Neural cell (in vitro differentiated cells): ENCODE measurements around the gene ADORA2B.

Experiments used
- EP300 ChIP-seq: fragments of 450-650 bp; conservative IDR thresholded peaks from 2 replicates; pipeline ENCODE4 v1.6.1; 2014; ENCODE audit warnings: antibody characterized with exemption, mild to moderate bottlenecking, moderate library complexity; ENCODE audit not compliant: poor library complexity, severe bottlenecking
- EZH2 ChIP-seq: fragments of 200-600, 300-800 bp; shearing (Covaris generic), sonication (generic); IDR thresholded peaks from 2 replicates; pipeline ENCODE4 v1.6.1; 2014; ENCODE audit warnings: antibody characterized with exemption, low read length, borderline replicate concordance, mild to moderate bottlenecking; ENCODE audit not compliant: insufficient read depth, poor library complexity, severe bottlenecking
- MXI1 ChIP-seq: fragments of 450-650 bp; conservative IDR thresholded peaks from 2 replicates; pipeline ENCODE4 v1.6.1; 2014; ENCODE audit warnings: antibody characterized with exemption, mild to moderate bottlenecking; ENCODE audit not compliant: poor library complexity, severe bottlenecking
- POLR2AphosphoS5 ChIP-seq: IDR thresholded peaks from 2 replicates; pipeline ENCODE4 v1.6.1; 2012
- RAD21 ChIP-seq: fragments of 450-650 bp; conservative IDR thresholded peaks from 2 replicates; pipeline ENCODE4 v1.6.1; 2014; ENCODE audit warnings: antibody characterized with exemption, mild to moderate bottlenecking, moderate library complexity
- SMC3 ChIP-seq: fragments of 450-650 bp; conservative IDR thresholded peaks from 2 replicates; pipeline ENCODE4 v1.6.1; 2014; ENCODE audit warnings: antibody characterized with exemption, mild to moderate bottlenecking, moderate library complexity; ENCODE audit not compliant: poor library complexity
- TAF1 ChIP-seq: IDR thresholded peaks from 2 replicates; pipeline ENCODE4 v1.6.1; 2012; ENCODE audit warnings: low read depth
- TF ChIP-seq, protein P1 (sequence below): fragments of 450-650 bp; IDR thresholded peaks from 2 replicates; pipeline ENCODE4 v1.5.1; 2014; ENCODE audit warnings: antibody characterized with exemption, mild to moderate bottlenecking, moderate library complexity; ENCODE audit not compliant: poor library complexity, severe bottlenecking
- TF ChIP-seq, protein P2 (sequence below): IDR thresholded peaks from 2 replicates; pipeline ENCODE4 v1.6.1; 2012; ENCODE audit warnings: borderline replicate concordance

DNA sequence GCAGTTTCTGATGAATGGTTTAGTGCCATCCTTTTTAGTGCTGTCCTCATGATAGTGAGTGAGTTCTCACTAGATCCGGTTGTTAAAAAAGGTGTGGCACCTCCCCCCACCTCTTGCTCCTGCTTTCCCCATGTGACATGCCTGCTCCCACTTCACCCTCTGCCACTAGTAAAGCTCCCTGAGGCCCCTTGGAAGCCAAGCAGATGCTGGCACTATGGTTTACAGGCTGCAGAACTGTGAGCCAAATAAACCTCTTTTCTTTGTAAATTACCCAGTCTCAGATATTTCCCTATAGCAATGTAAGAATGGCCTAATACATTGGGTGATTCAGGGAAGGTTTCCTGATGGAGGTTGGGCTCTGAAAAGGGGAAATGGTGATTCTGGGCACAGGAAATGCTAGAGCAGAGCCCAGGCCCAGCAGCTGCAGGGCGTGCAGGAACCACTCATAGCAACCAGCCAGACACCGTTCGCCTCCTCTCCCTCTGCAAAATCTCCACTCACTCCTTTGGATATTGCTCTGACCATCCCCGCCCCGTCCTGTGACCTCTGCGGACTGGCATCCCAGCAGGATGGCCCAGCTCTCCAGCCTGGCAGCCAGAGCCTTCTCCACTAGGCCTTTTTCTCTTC lies 2.6 kb upstream of the ADORA2B start:
- TF ChIP-seq EZH2 (no peak), POLR2AphosphoS5 (no peak), TAF1 (no peak), SMC3 (no peak), RAD21 (no peak), MXI1 (no peak), EP300 (no peak)
- TF ChIP-seq, protein P1, sequence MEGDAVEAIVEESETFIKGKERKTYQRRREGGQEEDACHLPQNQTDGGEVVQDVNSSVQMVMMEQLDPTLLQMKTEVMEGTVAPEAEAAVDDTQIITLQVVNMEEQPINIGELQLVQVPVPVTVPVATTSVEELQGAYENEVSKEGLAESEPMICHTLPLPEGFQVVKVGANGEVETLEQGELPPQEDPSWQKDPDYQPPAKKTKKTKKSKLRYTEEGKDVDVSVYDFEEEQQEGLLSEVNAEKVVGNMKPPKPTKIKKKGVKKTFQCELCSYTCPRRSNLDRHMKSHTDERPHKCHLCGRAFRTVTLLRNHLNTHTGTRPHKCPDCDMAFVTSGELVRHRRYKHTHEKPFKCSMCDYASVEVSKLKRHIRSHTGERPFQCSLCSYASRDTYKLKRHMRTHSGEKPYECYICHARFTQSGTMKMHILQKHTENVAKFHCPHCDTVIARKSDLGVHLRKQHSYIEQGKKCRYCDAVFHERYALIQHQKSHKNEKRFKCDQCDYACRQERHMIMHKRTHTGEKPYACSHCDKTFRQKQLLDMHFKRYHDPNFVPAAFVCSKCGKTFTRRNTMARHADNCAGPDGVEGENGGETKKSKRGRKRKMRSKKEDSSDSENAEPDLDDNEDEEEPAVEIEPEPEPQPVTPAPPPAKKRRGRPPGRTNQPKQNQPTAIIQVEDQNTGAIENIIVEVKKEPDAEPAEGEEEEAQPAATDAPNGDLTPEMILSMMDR, result no peak
- TF ChIP-seq, protein P2, sequence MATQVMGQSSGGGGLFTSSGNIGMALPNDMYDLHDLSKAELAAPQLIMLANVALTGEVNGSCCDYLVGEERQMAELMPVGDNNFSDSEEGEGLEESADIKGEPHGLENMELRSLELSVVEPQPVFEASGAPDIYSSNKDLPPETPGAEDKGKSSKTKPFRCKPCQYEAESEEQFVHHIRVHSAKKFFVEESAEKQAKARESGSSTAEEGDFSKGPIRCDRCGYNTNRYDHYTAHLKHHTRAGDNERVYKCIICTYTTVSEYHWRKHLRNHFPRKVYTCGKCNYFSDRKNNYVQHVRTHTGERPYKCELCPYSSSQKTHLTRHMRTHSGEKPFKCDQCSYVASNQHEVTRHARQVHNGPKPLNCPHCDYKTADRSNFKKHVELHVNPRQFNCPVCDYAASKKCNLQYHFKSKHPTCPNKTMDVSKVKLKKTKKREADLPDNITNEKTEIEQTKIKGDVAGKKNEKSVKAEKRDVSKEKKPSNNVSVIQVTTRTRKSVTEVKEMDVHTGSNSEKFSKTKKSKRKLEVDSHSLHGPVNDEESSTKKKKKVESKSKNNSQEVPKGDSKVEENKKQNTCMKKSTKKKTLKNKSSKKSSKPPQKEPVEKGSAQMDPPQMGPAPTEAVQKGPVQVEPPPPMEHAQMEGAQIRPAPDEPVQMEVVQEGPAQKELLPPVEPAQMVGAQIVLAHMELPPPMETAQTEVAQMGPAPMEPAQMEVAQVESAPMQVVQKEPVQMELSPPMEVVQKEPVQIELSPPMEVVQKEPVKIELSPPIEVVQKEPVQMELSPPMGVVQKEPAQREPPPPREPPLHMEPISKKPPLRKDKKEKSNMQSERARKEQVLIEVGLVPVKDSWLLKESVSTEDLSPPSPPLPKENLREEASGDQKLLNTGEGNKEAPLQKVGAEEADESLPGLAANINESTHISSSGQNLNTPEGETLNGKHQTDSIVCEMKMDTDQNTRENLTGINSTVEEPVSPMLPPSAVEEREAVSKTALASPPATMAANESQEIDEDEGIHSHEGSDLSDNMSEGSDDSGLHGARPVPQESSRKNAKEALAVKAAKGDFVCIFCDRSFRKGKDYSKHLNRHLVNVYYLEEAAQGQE, result no peak
